GM11168 (cell line): ENCODE results near the gene RXRB.
"Not testable (repeated sequence)": the region's sequence is repeated elsewhere in the genome, so short reads cannot be mapped to it uniquely, and the experiment has no call there.

Experiments used
- in situ Hi-C: fragments of 300-500 bp; cut with MboI; formaldehyde crosslinking; loops from one replicate; pipeline ENCODE4 v1.12.0; 2022; ENCODE audit warnings: low sequenced_read_pairs; ENCODE audit not compliant: unreplicated experiment

RXRB gene

GRCh38 chr6:33166363-33166762 lies 34.1 kb downstream of the RXRB start:
- in situ Hi-C loops: loop anchor here (5.0 kb wide), 1 partner anchor 81 kb away; no protein-coding TSS in a partner anchor

DNA sequence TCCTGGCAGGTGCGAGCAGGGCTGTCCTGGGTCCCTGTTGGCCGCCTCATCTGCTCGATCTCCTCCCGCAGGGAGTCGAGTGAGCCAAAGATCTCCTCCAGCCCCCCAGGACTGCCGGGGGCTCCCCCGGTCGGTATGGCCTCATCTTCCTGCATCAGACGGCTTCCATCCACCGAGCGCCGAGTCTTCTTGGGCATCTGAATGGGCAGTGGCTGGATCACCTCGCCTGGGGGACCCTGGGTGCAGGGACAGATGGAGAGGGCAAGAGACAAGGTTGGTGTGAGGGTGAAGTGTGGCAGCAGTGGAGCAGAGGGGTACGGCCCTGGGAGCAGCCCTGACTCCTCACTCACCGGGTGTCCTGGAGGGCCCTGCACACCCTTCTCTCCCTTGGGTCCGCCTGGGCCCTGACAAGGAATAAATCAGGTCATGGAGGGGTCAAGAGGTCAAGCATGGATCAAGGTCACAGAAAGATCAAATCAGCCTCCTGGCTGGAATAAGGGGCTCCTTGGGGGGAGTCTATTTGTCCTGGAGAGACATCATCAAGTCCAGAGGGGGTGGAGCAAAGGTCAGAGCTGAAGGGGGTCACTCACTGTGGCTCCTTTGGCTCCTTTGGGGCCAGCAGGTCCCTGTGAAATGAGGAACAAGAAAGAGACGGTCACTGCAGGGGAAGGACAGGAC lies 34.7 kb downstream of the RXRB start:
- in situ Hi-C loops: loop anchor here (5.0 kb wide), 1 partner anchor 82 kb away; no protein-coding TSS in a partner anchor

DNA sequence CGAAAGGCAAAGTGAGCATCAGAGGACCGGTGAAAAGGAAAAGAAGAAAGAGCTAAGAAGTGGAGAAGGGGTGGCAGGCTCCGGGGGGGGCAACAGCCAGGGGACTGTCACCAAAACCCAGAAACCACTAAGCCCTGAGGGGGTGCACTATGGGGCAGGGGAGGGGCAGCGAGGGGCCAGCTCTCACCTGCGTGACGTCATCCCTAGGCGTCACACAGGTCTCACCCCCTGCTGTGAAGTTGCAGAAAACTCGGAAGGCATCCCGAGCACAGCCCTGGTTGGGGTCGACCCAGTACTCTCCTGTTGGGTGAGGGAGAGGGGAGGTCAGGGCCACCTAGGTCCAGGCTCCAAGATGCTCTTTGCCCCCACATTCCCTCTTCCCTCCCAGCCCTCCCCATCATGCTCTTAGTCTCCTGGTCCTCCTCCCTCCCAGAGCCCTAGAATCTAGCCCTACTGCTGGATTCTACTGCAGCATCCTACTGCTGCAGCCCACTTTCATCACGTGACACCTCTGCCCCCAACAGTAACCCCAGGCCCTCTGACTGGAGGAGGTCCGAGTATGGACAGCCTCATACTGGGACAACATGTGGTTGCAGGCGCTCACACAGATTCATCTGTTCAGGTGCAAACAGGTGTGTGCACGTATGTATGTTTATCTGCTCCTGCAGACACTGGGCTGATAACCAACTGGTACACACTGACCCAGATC lies 35.6 kb downstream of the RXRB start:
- in situ Hi-C loops: loop anchor here (5.0 kb wide), 1 partner anchor 82 kb away; no protein-coding TSS in a partner anchor

DNA sequence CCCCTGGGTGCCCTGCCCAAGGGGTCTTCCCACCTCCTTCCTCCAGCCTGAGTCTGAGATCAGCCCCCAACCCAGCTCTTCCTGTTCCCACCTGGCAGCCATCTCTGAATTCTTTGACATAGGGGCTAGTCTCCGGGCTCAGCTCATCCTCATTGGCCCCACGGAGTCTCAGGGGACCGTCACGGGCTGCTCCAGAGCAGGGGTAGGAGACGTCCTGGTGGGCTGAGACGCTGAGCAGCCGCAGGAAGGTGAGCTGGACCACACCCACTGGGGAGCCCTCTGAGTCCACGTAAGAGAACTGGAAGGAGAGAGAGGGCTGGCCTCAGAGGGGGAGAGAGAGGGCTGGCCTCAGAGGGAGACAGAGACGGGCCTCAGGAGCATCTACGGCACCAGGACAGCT lies 36.3 kb downstream of the RXRB start:
- in situ Hi-C loops: no loop called here

- in situ Hi-C loops: no loop called here
Measured at GRCh38 chr6:33163540-33163939, 36.9 kb downstream of the RXRB start.

GRCh38 chr6:33161354-33162331 lies 38.8 kb downstream of the RXRB start:
- in situ Hi-C loops: no loop called here

GRCh38 chr6:33160728-33161344 lies 39.6 kb downstream of the RXRB start:
- in situ Hi-C loops: no loop called here

GRCh38 chr6:33160096-33160495 lies 40.4 kb downstream of the RXRB start:
- in situ Hi-C loops: no loop called here

DNA sequence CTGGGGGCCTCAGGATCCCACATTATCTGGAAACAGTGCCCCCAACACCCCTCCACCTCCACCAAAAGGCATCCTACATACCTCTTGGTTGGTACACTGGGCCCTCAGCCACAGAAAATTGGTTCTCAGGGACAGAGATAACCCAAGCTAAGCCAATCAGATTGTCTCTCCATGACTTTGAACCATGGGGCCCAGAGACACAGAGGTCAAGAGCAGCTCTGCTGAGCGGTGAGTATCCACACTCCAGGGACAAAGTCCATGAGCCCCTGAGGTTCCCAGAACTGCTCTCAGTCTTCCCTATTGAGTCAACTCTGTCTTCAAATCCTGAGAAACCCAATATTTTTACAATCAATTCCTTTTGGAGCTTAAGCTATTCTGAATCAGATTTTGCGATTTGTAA lies 43.5 kb downstream of the RXRB start:
- in situ Hi-C loops: no loop called here

GRCh38 chr6:33156561-33156960 lies 43.9 kb downstream of the RXRB start:
- in situ Hi-C loops: no loop called here

DNA sequence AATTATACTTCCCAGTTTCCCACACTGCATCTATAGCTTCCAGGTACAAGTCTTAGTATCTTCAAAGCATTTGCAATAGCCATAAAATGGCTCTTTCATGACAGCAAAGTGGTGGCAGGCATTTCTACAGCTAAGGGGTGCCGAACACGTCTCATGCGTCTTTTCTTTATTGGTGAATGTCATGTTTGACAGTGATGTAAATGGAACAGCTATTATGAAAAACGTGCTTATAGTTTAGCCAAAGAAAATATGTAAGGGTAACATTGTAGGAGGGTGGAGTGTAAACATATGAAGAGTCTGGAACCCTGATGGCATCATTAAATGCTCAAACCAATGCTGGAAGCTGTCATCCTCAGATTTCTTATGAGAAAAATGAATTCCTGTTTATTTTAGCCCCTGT lies 46.1 kb downstream of the RXRB start:
- in situ Hi-C loops: no loop called here

GRCh38 chr6:33151050-33151449 lies 49.4 kb downstream of the RXRB start:
- in situ Hi-C loops: no loop called here

DNA sequence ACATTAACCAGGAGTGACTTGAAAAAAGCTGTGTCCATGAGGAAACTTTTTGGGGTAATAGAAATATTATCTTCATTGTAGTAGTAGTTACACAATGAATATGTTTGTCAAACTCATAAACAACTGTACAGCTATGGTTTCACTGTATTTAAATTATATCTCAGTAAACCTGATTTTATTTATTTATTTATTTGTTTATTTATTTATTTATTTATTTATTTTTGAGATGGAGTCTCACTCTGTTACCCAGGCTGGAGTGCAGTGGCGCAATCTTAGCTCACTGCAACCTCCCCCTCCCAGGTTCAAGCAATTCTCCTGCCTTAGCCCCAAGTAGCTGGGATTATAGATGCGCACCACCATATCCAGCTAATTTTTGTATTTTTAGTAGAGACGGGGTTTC lies 49.9 kb downstream of the RXRB start:
- in situ Hi-C loops: not testable (repeated sequence)

GRCh38 chr6:33147807-33148666 lies 52.4 kb downstream of the RXRB start:
- in situ Hi-C loops: no loop called here

GRCh38 chr6:33144373-33144772 lies 56.1 kb downstream of the RXRB start:
- in situ Hi-C loops: no loop called here
